WI38 (cell line): ENCODE measurements around the gene PSMA8.
"Not testable (repeated sequence)": the region's sequence is repeated elsewhere in the genome, so short reads cannot be mapped to it uniquely, and the experiment has no call there.

Experiments used
- H3K4me3 ChIP-seq: 2 replicates; pipeline ENCODE4 v1.5.1; 2011; ENCODE audit warnings: low read depth, mild to moderate bottlenecking, control low read depth, low read length
- TF ChIP-seq, protein P1 (sequence below): IDR thresholded peaks from 2 replicates; pipeline ENCODE4 v1.5.1; 2012; ENCODE audit warnings: low read depth, mild to moderate bottlenecking, control low read depth, low read length

The PSMA8 gene

DNA sequence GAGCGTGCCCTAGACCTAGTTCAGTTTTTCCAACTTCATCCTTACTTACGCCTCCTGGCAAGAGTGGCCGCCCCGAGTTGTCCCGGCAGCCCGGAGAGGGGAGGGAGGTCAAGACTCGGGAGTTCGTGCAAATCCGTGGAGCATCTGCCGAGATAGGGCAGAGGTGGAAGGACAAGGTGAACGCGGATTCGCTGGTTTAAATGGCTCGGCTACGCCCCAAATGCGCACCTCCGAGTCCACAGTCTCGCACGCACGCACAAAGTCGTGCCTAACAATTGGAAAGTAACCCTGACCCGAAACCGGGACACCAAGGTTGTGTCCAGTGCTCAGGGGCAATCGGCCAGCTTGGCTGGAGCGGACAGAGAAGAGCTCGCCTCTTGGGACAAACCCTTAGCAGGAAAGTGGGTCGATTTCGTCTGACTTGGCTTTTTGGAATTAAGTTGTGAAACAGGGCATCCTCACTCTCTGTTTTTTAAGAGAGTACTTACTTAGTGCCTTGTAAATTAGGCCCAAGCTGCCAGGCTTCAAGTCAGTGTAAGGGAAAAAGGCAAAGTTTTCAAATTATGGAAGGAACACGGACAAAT is 42.5 kb upstream of the PSMA8 start:
- TF ChIP-seq, protein P1, sequence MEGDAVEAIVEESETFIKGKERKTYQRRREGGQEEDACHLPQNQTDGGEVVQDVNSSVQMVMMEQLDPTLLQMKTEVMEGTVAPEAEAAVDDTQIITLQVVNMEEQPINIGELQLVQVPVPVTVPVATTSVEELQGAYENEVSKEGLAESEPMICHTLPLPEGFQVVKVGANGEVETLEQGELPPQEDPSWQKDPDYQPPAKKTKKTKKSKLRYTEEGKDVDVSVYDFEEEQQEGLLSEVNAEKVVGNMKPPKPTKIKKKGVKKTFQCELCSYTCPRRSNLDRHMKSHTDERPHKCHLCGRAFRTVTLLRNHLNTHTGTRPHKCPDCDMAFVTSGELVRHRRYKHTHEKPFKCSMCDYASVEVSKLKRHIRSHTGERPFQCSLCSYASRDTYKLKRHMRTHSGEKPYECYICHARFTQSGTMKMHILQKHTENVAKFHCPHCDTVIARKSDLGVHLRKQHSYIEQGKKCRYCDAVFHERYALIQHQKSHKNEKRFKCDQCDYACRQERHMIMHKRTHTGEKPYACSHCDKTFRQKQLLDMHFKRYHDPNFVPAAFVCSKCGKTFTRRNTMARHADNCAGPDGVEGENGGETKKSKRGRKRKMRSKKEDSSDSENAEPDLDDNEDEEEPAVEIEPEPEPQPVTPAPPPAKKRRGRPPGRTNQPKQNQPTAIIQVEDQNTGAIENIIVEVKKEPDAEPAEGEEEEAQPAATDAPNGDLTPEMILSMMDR = no peak

DNA sequence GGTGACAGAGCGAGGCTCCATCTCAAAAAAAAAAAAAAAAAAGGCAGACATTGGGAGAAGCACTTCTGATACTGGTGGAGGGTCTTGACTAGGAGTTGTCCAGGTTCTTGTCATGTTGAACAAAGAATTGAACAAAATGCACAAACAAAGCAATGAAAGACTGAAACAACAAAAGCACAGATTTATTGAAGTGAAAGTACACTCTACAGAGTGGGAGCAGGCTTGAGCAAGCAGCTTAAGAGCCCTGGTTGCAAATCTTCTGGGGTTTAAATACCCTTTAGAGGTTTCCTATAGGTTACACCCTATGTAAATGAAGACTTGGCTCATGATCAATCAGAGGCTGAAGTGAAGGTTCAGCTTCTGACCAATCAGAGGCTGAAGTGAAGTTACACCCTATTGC is 36.8 kb upstream of the PSMA8 start:
- TF ChIP-seq, protein P1 = no peak
- no peak overlapping the region for H3K4me3 ChIP-seq

More for the DNA sequence above, 42.5 kb upstream of the PSMA8 start:
- H3K4me3 ChIP-seq = peak overlapping the region; percentile 95

DNA sequence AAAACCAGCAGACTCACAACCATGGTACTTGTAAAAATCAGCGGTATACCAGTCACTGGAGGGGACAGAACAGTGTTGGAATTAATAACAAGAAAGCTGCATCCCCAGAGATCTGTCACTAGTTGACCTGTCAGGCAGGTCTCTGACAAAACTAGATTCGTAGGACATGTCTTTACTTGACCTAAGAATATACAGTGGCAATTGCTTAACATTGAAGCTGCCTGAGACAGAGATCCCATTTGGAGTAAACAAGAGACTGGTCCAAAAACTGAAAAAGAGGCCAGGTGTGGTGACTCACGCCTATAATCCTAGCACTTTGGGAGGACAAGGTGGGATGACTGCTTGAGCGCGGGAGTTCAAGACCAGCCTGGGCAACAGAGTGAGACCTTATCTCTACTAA is 36.1 kb upstream of the PSMA8 start:
- H3K4me3 ChIP-seq = no peak overlapping the region
- TF ChIP-seq, protein P1 = no peak

DNA sequence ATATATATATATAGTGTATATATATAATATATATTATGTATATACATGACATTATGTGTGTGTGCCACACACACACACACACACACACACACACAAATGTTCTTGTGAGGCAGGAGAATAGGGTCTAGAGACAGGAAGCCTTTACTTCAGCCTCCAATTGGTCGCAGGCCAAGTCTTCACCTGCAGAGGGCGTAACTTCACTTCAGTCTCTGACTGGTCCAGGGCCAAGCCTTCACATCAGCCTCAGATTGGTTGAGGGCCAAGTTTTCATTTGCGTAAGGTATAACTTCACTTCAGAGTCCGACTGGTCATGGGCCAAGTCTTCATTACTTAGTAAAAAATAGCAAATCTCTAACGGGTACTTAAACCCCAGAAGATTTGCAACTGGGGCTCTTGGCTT is 30.1 kb upstream of the PSMA8 start:
- no peak overlapping the region for H3K4me3 ChIP-seq
- TF ChIP-seq, protein P1 = no peak

DNA sequence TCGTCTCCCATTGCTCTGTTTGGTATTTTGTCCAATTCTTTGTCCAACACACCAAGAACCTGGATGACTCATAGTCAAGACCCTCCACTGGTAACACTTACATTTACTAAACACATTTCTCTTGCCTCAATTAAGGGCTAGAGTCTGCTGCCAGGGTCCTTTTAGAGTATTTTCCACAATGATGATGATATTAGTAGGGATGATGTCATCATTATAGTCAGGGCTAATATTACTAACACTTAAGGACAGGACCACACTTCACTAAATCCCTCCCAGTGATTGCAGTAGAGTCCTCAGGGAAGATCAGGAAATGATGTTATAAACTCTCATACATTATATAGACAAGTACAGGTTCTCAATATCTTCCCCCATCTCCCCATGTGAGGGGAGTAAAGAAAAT is 29.6 kb upstream of the PSMA8 start:
- TF ChIP-seq, protein P1 = no peak
- no peak overlapping the region for H3K4me3 ChIP-seq

DNA sequence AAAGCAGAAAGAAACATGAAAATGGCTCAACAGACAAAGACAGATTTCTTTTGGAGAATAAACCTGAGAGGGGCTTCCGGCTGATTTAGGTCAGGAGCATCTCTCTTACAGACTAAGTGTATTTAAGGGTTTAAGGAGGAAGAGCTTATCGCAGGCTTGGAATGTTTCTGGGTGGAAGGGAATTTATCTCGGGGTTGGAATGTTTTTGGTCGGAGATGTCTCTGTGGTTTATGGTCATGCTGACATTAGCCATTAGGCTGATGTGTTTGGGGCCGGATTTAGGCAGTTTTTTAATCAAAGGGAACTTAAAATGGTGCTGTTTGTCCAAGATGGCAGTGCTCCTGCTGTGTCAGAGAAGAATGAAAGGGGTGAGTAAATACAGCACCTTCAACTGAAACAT is 14.4 kb upstream of the PSMA8 start:
- TF ChIP-seq, protein P1 = no peak
- no peak overlapping the region for H3K4me3 ChIP-seq

DNA sequence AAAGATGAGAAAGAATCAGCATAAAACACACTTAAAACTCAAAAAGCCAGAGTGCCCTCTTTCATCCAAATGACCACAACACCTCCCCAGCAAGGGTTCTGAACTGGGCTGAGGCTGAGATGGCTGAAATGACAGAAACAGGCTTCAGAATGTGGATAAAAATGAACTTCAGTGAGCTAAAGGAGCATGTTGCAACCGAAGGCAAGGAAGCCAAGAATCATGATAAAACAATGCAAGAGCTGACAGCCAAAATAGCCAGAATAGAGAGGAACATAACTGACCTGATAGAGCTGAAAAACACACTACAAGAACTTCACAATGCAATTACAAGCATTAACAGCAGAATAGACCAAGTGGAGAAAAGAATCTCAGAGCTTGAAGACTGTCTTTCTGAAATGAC is 12.2 kb upstream of the PSMA8 start:
- TF ChIP-seq, protein P1 = no peak
- H3K4me3 ChIP-seq = no peak overlapping the region

DNA sequence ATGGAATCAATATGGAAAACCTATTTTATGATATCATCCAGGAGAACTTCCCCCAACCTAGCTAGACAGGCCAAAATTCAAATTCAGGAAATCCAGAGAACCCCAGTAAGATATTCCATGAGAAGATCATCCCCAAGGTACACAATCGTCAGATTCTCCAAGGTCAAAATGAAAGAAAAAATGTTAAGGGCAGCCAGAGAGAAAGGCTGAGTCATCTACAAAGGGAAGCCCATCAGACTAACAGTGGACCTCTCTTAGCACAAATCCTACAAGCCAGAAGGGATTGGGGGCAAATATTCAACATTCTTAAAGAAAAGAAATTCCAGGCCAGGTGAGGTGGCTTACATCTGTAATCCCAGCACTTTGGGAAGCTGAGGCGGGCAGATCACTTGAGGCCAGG is 11.7 kb upstream of the PSMA8 start:
- not testable (repeated sequence) for H3K4me3 ChIP-seq
